GM21367 (cell line): ENCODE measurements around the gene NR2E1.

ENCODE experiments used
- ATAC-seq: cut with Tn5 transposase; IDR thresholded peaks from one replicate; pipeline ENCODE4 v1.9.1; 2021; ENCODE audit not compliant: unreplicated experiment

The NR2E1 gene

GRCh38 chr6:108165714-108166663 is at the start of gene NR2E1:
Gene NR2E1 (plus strand): TSS chr6:108166022. CDS start chr6:108166766, 744 bp downstream.
- ATAC-seq = no peak

GRCh38 chr6:108116546-108117426 is 49.0 kb upstream of the NR2E1 start:
- ATAC-seq = no peak

- no peak for ATAC-seq
These were observed 48.1 kb upstream of the NR2E1 start for GRCh38 chr6:108117427-108118358.

GRCh38 chr6:108118359-108118724 is 47.5 kb upstream of the NR2E1 start:
- ATAC-seq = no peak

GRCh38 chr6:108118810-108119768 is 46.7 kb upstream of the NR2E1 start:
- no peak for ATAC-seq

- ATAC-seq = no peak
These were observed 46.1 kb upstream of the NR2E1 start for GRCh38 chr6:108119769-108120141.

GRCh38 chr6:108120311-108120710 is 45.5 kb upstream of the NR2E1 start:
- no peak for ATAC-seq

GRCh38 chr6:108121612-108122011 is 44.2 kb upstream of the NR2E1 start:
- no peak for ATAC-seq

- no peak for ATAC-seq
These were observed 42.3 kb upstream of the NR2E1 start for GRCh38 chr6:108123481-108123929.

- ATAC-seq = no peak
These were observed 41.9 kb upstream of the NR2E1 start for GRCh38 chr6:108123946-108124345.

GRCh38 chr6:108127056-108127455 is 38.8 kb upstream of the NR2E1 start:
- ATAC-seq = no peak

- no peak for ATAC-seq
These were observed 38.0 kb upstream of the NR2E1 start for GRCh38 chr6:108127826-108128225.

GRCh38 chr6:108130262-108130661 is 35.6 kb upstream of the NR2E1 start:
- ATAC-seq = no peak

GRCh38 chr6:108132863-108133262 is 33.0 kb upstream of the NR2E1 start:
- no peak for ATAC-seq

- ATAC-seq = no peak
These were observed 32.1 kb upstream of the NR2E1 start for GRCh38 chr6:108133594-108134179.

- no peak for ATAC-seq
These were observed 31.4 kb upstream of the NR2E1 start for GRCh38 chr6:108134213-108134970.

- no peak for ATAC-seq
These were observed 23.6 kb upstream of the NR2E1 start for GRCh38 chr6:108142240-108142639.

- ATAC-seq = no peak
These were observed 20.2 kb upstream of the NR2E1 start for GRCh38 chr6:108145639-108146038.
